ENCODE results near the gene MCTP1.

DNA sequence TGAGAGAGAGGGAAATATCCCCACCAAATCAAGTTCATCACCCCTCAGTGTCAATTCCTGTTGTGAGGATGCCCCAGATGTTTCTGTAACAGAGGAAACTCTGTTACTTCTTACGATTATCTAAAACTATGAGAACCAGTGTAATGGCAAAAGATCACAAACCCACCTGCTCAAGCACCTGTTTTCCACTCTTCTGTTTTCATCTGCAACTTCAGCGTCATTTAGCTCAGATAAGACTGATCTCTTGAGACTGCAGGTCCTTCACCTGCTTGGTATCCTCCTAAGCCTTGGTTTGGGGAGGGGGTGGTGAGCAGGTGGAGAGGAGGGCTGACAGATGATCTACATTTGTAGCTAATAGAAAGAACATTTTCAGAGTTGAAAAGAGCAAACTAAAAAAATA, 437.2 kb downstream of the MCTP1 start:
- TF ChIP-seq POLR2AphosphoS5 (IDR thresholded peaks at IDR 0.05) (no peak), POLR2A (IDR thresholded peaks at IDR 0.05) (no peak)
